Measurements from ENCODE around the gene CMTM8. TPM values are rescaled to one million over a fixed set of nuclear protein-coding genes. Genes with fewer than 3 reads are reported as not detected.

CMTM8 gene
- total and polyA plus RNA-seq, 2 of the 8 experiments (the other 6 are each of a cell fraction or from before 2014, with no cell fraction given) = 10.5 to 22.4 TPM

- Histone ChIP-seq H2BK5ac (ENCODE audit: low read depth, low read length) (no peak overlapping the region), H3K4me1 (replicated peaks in 1 of 4; ENCODE audit: control insufficient read depth in 3 of 4, insufficient read depth in 4 of 4, low read length in 3 of 4) (no peaks in the 10 kb centered on the region), H3K14ac (ENCODE audit: insufficient read length) (no peak overlapping the region), H3K56ac (replicated peaks; ENCODE audit: insufficient read length, low read depth, low read length) (no peak overlapping the region), H4K8ac (ENCODE audit: extremely low read depth, insufficient read depth, low read length) (no peak overlapping the region), H4K20me1 (replicated peaks in 1 of 2; ENCODE audit: control insufficient read depth in 1 of 2, insufficient read depth in 2 of 2, low read length in 2 of 2) (no peaks in the 10 kb centered on the region), H2BK15ac (ENCODE audit: low read length) (no peak overlapping the region), H3K79me2 (ENCODE audit: control insufficient read depth in 1 of 2, insufficient read depth in 2 of 2, low read length in 2 of 2) (no peaks in the 10 kb centered on the region), H2BK12ac (ENCODE audit: low read depth, low read length) (no peak overlapping the region), H2BK120ac (replicated peaks; ENCODE audit: low read depth, low read length) (no peak overlapping the region), H2BK20ac (ENCODE audit: low read length) (no peak overlapping the region), H3K9ac (replicated peaks in 1 of 4; ENCODE audit: extremely low read depth in 1 of 4, low read depth in 3 of 4, low read length in 3 of 4) (no peak overlapping the region), H3K9me3 (ENCODE audit: insufficient read depth in 2 of 2, low read depth in 1 of 2, low read length in 1 of 2) (no peaks in the 10 kb centered on the region), H3K18ac (ENCODE audit: extremely low read depth, low read length) (no peak overlapping the region), H4K5ac (ENCODE audit: insufficient read length, low read depth, low read length) (no peak overlapping the region), H3K79me1 (ENCODE audit: low read depth, low read length) (no peaks in the 10 kb centered on the region), H3K23ac (ENCODE audit: insufficient read length) (no peak overlapping the region), H3K4me2 (ENCODE audit: insufficient read depth in 1 of 2, low read depth in 2 of 2, low read length in 2 of 2) (no peak overlapping the region), H3K36me3 (ENCODE audit: control insufficient read depth in 2 of 4, insufficient read depth in 4 of 4, low read length in 3 of 4) (no peaks in the 10 kb centered on the region), H4K91ac (replicated peaks; ENCODE audit: insufficient read length, low read length) (no peak overlapping the region), H3K23me2 (ENCODE audit: low read depth, low read length) (no peaks in the 10 kb centered on the region), H3K4me3 (ENCODE audit: extremely low read depth in 1 of 4, insufficient read depth in 2 of 4, low read depth in 3 of 4, low read length in 4 of 4) (no peak overlapping the region), H2AK5ac (ENCODE audit: low read depth, low read length) (no peak overlapping the region), H3K27me3 (replicated peaks in 1 of 4; ENCODE audit: control insufficient read depth in 3 of 4, extremely low read depth in 1 of 4, insufficient read depth in 3 of 4, low read length in 3 of 4) (no peaks in the 10 kb centered on the region), H2AFZ (ENCODE audit: low read length) (no peak overlapping the region), H3K4ac (replicated peaks; ENCODE audit: insufficient read length, low read depth, low read length) (no peak overlapping the region), H3K27ac (ENCODE audit: low read depth, low read length) (no peak overlapping the region)
- no peak for DNase-seq (ENCODE audit: low read depth in 1 of 2, low spot score in 2 of 2)
- 91% methylated on average over 5 of the region's 5 CpGs; no CpG with 5 or more reads in 1 of the 2 experiments for WGBS, 2 experiments (ENCODE audit: extremely low coverage in 1 of 2, insufficient coverage in 1 of 2, insufficient read length in 1 of 2, insufficient replicate concordance in 2 of 2, low coverage in 1 of 2, low lambda C conversion rate in 2 of 2, missing lambda C conversion rate in 1 of 2)
- no peak for FAIRE-seq
- POLR2A ChIA-PET (ENCODE audit: partially characterized antibody) = interaction anchor here (0.7 to 0.8 kb wide), 2 partner anchors 24 to 94 kb away, joined by 3 read pairs; no protein-coding TSS in a partner anchor
- CTCF ChIA-PET (ENCODE audit: partially characterized antibody) = interaction anchor here (0.5 to 7.3 kb wide), 8 partner anchors 10 to 196 kb away, joined by 3 to 121 read pairs (median 14); partner anchors contain the start of gene CMTM7
- TF ChIP-seq EZH2 (IDR thresholded peaks at IDR 0.05; ENCODE audit: low read depth, low read length, severe bottlenecking) = no peak
Observed at GRCh38 chr3:32373276-32373675, 134.8 kb downstream of the CMTM8 start.
